Ishikawa (cell line): ENCODE results near the gene VSNL1.

Experiments used
- CEBPB ChIP-seq: IDR thresholded peaks from 2 replicates; pipeline ENCODE4 v1.6.1; 2012
- CREB1 ChIP-seq: IDR thresholded peaks from 2 replicates; pipeline ENCODE4 v1.6.1; 2012; ENCODE audit warnings: low read depth
- EGR1 ChIP-seq: IDR thresholded peaks from 2 replicates; pipeline ENCODE4 v1.6.1; 2012
- EP300 ChIP-seq: IDR thresholded peaks from 2 replicates; pipeline ENCODE4 v1.6.1; 2012; ENCODE audit warnings: borderline replicate concordance
- FOXM1 ChIP-seq: IDR thresholded peaks from 2 replicates; pipeline ENCODE4 v1.6.1; 2012; ENCODE audit warnings: low read depth, borderline replicate concordance
- NFIC ChIP-seq: IDR thresholded peaks from 2 replicates; pipeline ENCODE4 v1.6.1; 2012
- RAD21 ChIP-seq: IDR thresholded peaks from 2 replicates; pipeline ENCODE4 v1.6.1; 2012; ENCODE audit warnings: low read depth
- TAF1 ChIP-seq: IDR thresholded peaks from 2 replicates; pipeline ENCODE4 v1.6.1; 2012; ENCODE audit warnings: low read depth, mild to moderate bottlenecking
- TCF12 ChIP-seq: IDR thresholded peaks from 2 replicates; pipeline ENCODE4 v1.6.1; 2012; ENCODE audit warnings: low read depth
- TEAD4 ChIP-seq: IDR thresholded peaks from 2 replicates; pipeline ENCODE4 v1.6.1; 2012
- YY1 ChIP-seq: IDR thresholded peaks from 2 replicates; pipeline ENCODE4 v1.6.1; 2012; ENCODE audit warnings: low read depth
- ZBTB7A ChIP-seq: IDR thresholded peaks from 2 replicates; pipeline ENCODE4 v1.6.1; 2012; ENCODE audit warnings: low read depth
- TF ChIP-seq, protein P1 (sequence below): IDR thresholded peaks from 2 replicates; pipeline ENCODE4 v1.6.1; 2012; ENCODE audit warnings: low read depth, mild to moderate bottlenecking
- TF ChIP-seq, protein P2 (sequence below): IDR thresholded peaks from 2 replicates; pipeline ENCODE4 v1.6.1; 2012
- TF ChIP-seq, protein P3 (sequence below): IDR thresholded peaks from 2 replicates; pipeline ENCODE4 v1.6.1; 2012

VSNL1 gene

DNA sequence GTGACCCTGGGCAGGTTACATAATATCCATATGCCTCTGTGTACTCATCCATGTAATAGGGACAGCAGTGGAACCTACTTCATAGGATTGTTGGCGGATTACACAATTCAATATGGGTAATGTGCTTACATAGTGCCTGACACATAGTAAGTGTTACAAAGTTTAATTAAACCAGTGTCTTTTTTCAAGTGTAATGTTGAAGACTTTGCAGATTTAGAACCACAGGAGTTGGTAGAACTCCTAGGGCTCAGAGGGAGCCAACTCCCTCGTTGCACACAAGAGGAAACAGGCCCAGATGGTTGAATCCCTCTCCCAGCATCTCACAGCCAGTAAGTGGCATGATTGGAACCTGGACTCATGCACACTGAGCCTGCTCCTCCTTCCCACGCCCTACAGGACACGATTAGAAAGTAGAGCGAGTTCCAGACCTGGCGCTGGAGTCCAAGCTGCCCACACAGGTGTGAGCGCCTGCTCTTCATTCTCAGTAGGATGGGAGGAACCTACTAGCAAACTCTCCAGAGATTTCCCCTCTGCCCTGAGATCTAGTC is 97.8 kb downstream of the VSNL1 start:
- TF ChIP-seq RAD21: no peak
- TF ChIP-seq CREB1: no peak
- no peak for TF ChIP-seq ZBTB7A
- TF ChIP-seq CEBPB: no peak
- TF ChIP-seq EP300: no peak
- TF ChIP-seq, protein P1, sequence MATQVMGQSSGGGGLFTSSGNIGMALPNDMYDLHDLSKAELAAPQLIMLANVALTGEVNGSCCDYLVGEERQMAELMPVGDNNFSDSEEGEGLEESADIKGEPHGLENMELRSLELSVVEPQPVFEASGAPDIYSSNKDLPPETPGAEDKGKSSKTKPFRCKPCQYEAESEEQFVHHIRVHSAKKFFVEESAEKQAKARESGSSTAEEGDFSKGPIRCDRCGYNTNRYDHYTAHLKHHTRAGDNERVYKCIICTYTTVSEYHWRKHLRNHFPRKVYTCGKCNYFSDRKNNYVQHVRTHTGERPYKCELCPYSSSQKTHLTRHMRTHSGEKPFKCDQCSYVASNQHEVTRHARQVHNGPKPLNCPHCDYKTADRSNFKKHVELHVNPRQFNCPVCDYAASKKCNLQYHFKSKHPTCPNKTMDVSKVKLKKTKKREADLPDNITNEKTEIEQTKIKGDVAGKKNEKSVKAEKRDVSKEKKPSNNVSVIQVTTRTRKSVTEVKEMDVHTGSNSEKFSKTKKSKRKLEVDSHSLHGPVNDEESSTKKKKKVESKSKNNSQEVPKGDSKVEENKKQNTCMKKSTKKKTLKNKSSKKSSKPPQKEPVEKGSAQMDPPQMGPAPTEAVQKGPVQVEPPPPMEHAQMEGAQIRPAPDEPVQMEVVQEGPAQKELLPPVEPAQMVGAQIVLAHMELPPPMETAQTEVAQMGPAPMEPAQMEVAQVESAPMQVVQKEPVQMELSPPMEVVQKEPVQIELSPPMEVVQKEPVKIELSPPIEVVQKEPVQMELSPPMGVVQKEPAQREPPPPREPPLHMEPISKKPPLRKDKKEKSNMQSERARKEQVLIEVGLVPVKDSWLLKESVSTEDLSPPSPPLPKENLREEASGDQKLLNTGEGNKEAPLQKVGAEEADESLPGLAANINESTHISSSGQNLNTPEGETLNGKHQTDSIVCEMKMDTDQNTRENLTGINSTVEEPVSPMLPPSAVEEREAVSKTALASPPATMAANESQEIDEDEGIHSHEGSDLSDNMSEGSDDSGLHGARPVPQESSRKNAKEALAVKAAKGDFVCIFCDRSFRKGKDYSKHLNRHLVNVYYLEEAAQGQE: no peak
- no peak for TF ChIP-seq FOXM1
- no peak for TF ChIP-seq NFIC
- no peak for TF ChIP-seq EGR1
- TF ChIP-seq, protein P2, sequence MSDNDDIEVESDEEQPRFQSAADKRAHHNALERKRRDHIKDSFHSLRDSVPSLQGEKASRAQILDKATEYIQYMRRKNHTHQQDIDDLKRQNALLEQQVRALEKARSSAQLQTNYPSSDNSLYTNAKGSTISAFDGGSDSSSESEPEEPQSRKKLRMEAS: no peak
- TF ChIP-seq, protein P3, sequence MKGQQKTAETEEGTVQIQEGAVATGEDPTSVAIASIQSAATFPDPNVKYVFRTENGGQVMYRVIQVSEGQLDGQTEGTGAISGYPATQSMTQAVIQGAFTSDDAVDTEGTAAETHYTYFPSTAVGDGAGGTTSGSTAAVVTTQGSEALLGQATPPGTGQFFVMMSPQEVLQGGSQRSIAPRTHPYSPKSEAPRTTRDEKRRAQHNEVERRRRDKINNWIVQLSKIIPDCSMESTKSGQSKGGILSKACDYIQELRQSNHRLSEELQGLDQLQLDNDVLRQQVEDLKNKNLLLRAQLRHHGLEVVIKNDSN: no peak

DNA sequence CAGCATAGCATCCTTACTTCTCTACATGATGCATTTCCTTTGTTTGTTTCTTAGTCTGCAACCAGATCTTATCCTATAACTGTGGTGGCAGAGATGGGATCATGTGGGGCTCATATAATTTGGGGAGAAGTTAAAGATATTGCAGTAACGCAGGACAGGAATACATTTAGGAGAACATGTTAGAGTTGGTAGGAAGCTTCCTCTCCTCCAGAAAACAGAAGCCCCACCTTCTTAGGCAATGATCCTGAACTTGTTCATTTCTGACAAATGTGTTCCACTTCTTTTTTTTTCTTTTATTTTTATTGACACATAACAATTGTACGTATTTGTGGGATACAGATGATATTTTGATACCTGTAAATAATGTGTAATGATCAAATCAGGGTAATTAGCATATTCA is 99.9 kb downstream of the VSNL1 start:
- TF ChIP-seq, protein P1: no peak
- TF ChIP-seq FOXM1: no peak
- no peak for TF ChIP-seq CREB1
- no peak for TF ChIP-seq TAF1
- no peak for TF ChIP-seq ZBTB7A
- no peak for TF ChIP-seq EP300
- TF ChIP-seq, protein P2: no peak
- no peak for TF ChIP-seq TCF12
- TF ChIP-seq EGR1: no peak
- no peak for TF ChIP-seq YY1

DNA sequence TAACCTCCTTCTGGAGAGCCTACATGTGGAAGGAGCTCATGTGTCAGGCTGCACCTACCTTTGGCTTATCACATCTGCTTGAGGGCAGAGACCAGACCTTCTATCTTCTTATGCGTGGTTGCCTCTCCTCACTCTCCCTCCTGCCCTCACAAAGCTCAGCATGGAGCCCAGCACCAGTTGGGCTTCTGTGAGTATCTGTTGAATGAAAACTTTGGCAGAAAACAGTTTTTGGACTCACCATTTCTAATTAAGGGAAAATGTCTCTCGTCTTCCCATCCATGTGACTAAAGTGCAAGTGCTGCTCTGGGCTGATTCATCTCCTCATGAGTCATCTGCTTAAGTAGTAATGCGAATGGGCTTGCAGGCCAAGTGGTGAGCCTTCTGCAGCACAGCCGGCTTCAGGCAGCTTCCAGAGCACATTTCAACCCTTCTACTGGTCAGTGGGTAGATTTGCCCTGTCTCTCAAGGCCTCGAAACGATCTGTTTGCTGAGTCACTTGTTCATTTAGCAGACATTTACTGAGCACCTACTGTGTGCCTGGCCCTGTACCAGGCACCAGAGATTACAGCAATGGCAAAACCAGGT is 102.6 kb downstream of the VSNL1 start:
- no peak for TF ChIP-seq CREB1
- TF ChIP-seq, protein P1: no peak
- no peak for TF ChIP-seq TEAD4
- TF ChIP-seq, protein P2: no peak
- no peak for TF ChIP-seq TAF1
- TF ChIP-seq, protein P3: no peak
- no peak for TF ChIP-seq YY1
- no peak for TF ChIP-seq RAD21
- no peak for TF ChIP-seq TCF12
- TF ChIP-seq EP300: no peak

DNA sequence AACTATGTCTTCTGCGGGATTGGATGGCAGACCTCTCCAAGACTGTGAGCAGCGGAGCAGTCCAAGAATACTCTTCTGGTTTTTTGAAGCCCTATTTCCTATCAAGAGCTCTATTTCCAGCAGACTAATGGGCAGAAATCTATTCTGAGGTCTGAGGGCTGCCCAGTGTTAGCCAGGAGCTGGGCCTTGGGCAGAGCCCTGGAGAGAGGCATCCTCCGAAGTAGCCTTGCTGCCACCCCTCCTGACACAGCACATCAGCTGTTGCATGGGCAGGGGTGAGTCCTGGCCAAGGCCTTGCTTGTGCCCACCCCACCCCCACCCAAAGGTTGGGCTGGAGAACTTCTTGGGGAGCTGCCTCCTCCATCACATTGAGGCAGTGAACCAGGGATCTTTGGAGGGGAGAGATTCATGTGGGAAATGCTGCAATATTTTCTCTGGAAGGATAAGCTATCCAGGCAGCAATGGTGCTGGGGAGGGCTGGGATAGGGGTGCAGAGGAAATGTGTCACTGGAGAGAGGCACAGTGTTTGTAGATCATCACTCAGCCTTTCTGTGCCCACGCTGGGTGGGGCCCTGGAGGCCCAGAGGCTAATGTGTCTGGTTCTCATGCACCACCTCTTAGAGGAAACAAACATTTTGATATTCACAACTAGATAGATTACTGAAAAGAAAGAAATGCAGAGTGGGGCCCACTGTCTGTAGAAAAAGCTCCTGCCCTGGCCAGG is 104.7 kb downstream of the VSNL1 start:
- TF ChIP-seq EP300 (no peak), TEAD4 (no peak), YY1 (no peak), ZBTB7A (no peak), NFIC (no peak), CREB1 (no peak), TCF12 (no peak), RAD21 (no peak)
- TF ChIP-seq, protein P3: no peak
